ENCODE measurements around the gene MT1HL1. TPM values are rescaled to one million over a fixed set of nuclear protein-coding genes. Genes with fewer than 3 reads are reported as not detected.

MT1HL1 gene
- total RNA-seq, 4 donors from 2014 or later = not detected

- no peak for DNase-seq (ENCODE audit: low spot score in 2 of 2)
- H3K4me3 ChIP-seq (ENCODE audit: low read depth, poor library complexity, severe bottlenecking) = no peak overlapping the region
- WGBS, 2 donors = 42 to 71% methylated on average over 1 of the region's 1 CpG
- intact Hi-C loops (cut with DNase I; ENCODE audit: low total_unique reads) = no loop called here
- TF ChIP-seq CTCF (IDR thresholded peaks at IDR 0.05) (no peak), POLR2A (IDR thresholded peaks at IDR 0.05) (no peak)
Measured at GRCh38 chr1:237016626-237017025, 12.4 kb upstream of the MT1HL1 start.

- TF ChIP-seq POLR2A (IDR thresholded peaks at IDR 0.05) (no peak), CTCF (IDR thresholded peaks at IDR 0.05) (no peak)
- intact Hi-C loops (cut with DNase I; ENCODE audit: low total_unique reads) = no loop called here
- WGBS, 2 donors = 69 to 71% methylated on average over 5 of the region's 5 CpGs
- H3K4me3 ChIP-seq (ENCODE audit: low read depth, poor library complexity, severe bottlenecking) = no peak overlapping the region
- DNase-seq (ENCODE audit: low spot score in 2 of 2) = no peak
Measured at GRCh38 chr1:237013608-237014007, 9.4 kb upstream of the MT1HL1 start.

GRCh38 chr1:237012788-237013383, 8.6 kb upstream of the MT1HL1 start:
- 49 to 59% methylated on average over 15 of the region's 15 CpGs for WGBS, 2 donors
- TF ChIP-seq CTCF (IDR thresholded peaks at IDR 0.05) = no peak
- TF ChIP-seq POLR2A (IDR thresholded peaks at IDR 0.05) = no peak
- H3K4me3 ChIP-seq (ENCODE audit: low read depth, poor library complexity, severe bottlenecking) = no peak overlapping the region
- DNase-seq (ENCODE audit: low spot score in 2 of 2) = no peak
- intact Hi-C loops (cut with DNase I; ENCODE audit: low total_unique reads) = no loop called here

GRCh38 chr1:237012361-237012760, 8.1 kb upstream of the MT1HL1 start:
- no peak overlapping the region for H3K4me3 ChIP-seq (ENCODE audit: low read depth, poor library complexity, severe bottlenecking)
- intact Hi-C loops (cut with DNase I; ENCODE audit: low total_unique reads) = no loop called here
- TF ChIP-seq CTCF (IDR thresholded peaks at IDR 0.05) (no peak), POLR2A (IDR thresholded peaks at IDR 0.05) (no peak)
- WGBS, 2 donors = 84% methylated on average over 5 of the region's 5 CpGs
- DNase-seq (ENCODE audit: low spot score in 2 of 2) = no peak

- WGBS, 2 donors = 71 to 73% methylated on average over 3 of the region's 3 CpGs
- TF ChIP-seq CTCF (IDR thresholded peaks at IDR 0.05) (no peak), POLR2A (IDR thresholded peaks at IDR 0.05) (no peak)
- DNase-seq (ENCODE audit: low spot score in 2 of 2) = no peak
- intact Hi-C loops (cut with DNase I; ENCODE audit: low total_unique reads) = no loop called here
- no peak overlapping the region for H3K4me3 ChIP-seq (ENCODE audit: low read depth, poor library complexity, severe bottlenecking)
Measured at GRCh38 chr1:237011432-237011831, 7.2 kb upstream of the MT1HL1 start.

- DNase-seq (ENCODE audit: low spot score in 2 of 2) = no peak
- WGBS, 2 donors = 88 to 92% methylated on average over 4 of the region's 4 CpGs
- intact Hi-C loops (cut with DNase I; ENCODE audit: low total_unique reads) = no loop called here
- H3K4me3 ChIP-seq (ENCODE audit: low read depth, poor library complexity, severe bottlenecking) = no peak overlapping the region
- TF ChIP-seq POLR2A (IDR thresholded peaks at IDR 0.05) = no peak
- TF ChIP-seq CTCF (IDR thresholded peaks at IDR 0.05) = no peak
Measured at GRCh38 chr1:237009611-237010010, 5.4 kb upstream of the MT1HL1 start.

Data from lower leg skin (tissue), 4 donors.